ENCODE data around the gene RXRB. TPM values are rescaled to one million over a fixed set of nuclear protein-coding genes. Genes with fewer than 3 reads are reported as not detected.

The RXRB gene
- total RNA-seq, 2 donors from 2014 or later: 55.6 to 57.5 TPM

DNA sequence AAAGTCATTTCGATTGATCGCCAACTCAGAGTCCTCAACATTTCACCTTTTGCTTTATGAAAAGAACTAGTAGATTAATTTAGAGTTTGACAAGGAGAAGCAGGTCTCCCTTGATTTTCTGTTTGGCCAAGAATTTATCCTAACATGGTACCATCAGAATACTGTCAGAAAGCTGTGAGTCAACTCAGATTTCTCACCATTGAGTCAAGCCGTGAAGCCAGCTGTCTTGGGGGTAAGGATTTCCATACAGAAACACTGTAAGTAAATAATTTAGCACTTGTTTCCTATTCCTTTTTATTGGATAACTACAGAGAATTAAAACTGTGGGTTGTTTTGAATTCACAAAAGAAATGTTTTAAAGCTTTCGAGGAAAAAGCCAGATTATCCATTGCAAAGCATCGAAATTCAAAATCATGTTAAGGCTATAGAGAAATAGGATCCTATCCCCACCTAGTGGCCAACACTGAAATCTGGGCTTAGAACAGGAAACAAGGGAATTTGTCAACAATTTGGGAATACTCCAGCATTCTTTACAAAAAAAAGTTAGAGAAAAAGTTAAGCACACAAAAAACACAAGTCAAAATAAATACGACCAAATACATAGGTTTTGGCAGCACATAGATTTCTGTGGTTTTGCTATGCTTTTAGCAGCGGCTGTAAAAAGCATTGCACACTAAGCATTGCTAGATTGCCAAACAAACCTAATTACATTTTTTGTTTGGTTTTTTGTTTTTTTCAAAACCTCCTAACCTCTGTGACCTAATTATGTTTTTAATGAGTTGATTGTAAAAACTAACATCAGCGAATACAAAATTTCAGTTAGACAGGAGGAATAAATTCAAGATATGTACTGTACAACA lies 52.4 kb downstream of the RXRB start:
- Mint-ChIP-seq H3K27me3 (ENCODE audit: low read depth) (peaks cover 5% of the 10 kb centered on the region), H3K9me3 (peaks cover 0 to 4% of the 10 kb centered on the region in 2 donors), H3K4me3 (no peak overlapping the region), H3K36me3 (ENCODE audit: insufficient read depth in 2 of 2) (peaks cover 3 to 4% of the 10 kb centered on the region in 2 donors), H3K4me1 (ENCODE audit: low read depth) (no peaks in the 10 kb centered on the region), H3K27ac (no peak overlapping the region)
- DNase-seq (no peak), ATAC-seq (replicated peaks in 1 of 2) (no peak)

DNA sequence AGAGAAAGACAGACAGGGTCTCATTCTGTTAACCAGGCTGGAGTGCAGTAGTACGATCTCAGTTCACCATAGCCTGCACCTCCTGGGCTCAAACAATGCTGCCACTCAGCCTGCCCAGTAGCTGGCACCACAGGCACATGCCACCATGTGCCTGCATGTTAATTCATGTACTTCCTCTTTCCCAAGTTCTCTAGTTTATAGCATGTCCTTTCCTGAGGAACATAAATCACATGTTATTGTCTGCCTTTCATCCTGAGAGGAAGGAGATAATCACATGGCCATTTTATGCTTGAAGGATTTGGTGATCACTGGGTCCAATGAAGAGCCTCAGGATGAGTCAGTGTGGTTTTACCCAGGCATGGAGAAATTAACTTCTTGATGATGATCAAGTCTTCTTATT lies 56.1 kb downstream of the RXRB start:
- no peak for DNase-seq
- H3K4me1 Mint-ChIP-seq (ENCODE audit: low read depth): no peaks in the 10 kb centered on the region
- H3K9me3 Mint-ChIP-seq: no peaks in the 10 kb centered on the region
- H3K36me3 Mint-ChIP-seq (ENCODE audit: insufficient read depth in 2 of 2): no peaks in the 10 kb centered on the region
- no peak overlapping the region for H3K4me3 Mint-ChIP-seq
- H3K27me3 Mint-ChIP-seq (ENCODE audit: low read depth): peaks cover 34% of the 10 kb centered on the region
- no peak overlapping the region for H3K27ac Mint-ChIP-seq
- no peak for ATAC-seq (replicated peaks in 1 of 2)

Other genes starting within 250 kb of the RXRB start
- gene HLA-DMA, start 247.6 kb downstream of the RXRB start, total RNA-seq: 10 to 100 TPM; 19.4 to 20.2 TPM
- gene BRD2, start 232.1 kb downstream of the RXRB start, total RNA-seq: 100 to 1,000 TPM; 238 to 291 TPM
- 1 to 10 TPM; 3.1 to 3.9 TPM for gene HLA-DOA, start 191.1 kb downstream of the RXRB start, total RNA-seq
- gene HLA-DPA1, start 127.0 kb downstream of the RXRB start, total RNA-seq: 10 to 100 TPM; 11.4 to 25.8 TPM
- gene HLA-DPB1, start 124.7 kb downstream of the RXRB start, total RNA-seq: 10 to 100 TPM; 12.5 to 20.9 TPM
- gene COL11A2, start 8.2 kb downstream of the RXRB start, total RNA-seq: 1 to 10 TPM; 2.5 to 3.2 TPM
- 10 to 100 TPM; 56.1 to 58.3 TPM for gene SLC39A7, start 202 bp upstream of the RXRB start, total RNA-seq
- 10 to 100 TPM; 35.8 to 36.0 TPM for gene HSD17B8, start 4.0 kb upstream of the RXRB start, total RNA-seq
- gene RING1, start 7.8 kb upstream of the RXRB start, total RNA-seq: 10 to 100 TPM; 30.1 to 37.7 TPM
- gene VPS52, start 71.2 kb upstream of the RXRB start, total RNA-seq: 10 to 100 TPM; 50.7 to 54.9 TPM
- gene RPS18, start 71.4 kb upstream of the RXRB start, total RNA-seq: 1,000 to 10,000 TPM; 4,335 to 4,825 TPM
- 10 to 100 TPM; 10.1 to 14.2 TPM for gene B3GALT4, start 76.5 kb upstream of the RXRB start, total RNA-seq
- gene WDR46, start 88.6 kb upstream of the RXRB start, total RNA-seq: 10 to 100 TPM; 46.6 to 54.0 TPM
- gene PFDN6, start 88.9 kb upstream of the RXRB start, total RNA-seq: 10 to 100 TPM; 41.9 to 54.6 TPM
- 10 to 100 TPM; 34.3 to 43.7 TPM for gene RGL2, start 98.3 kb upstream of the RXRB start, total RNA-seq
- 100 to 1,000 TPM; 180 to 210 TPM for gene TAPBP, start 113.4 kb upstream of the RXRB start, total RNA-seq
- gene ZBTB22, start 117.1 kb upstream of the RXRB start, total RNA-seq: 10 to 100 TPM; 14.9 to 16.1 TPM
- gene DAXX, start 122.3 kb upstream of the RXRB start, total RNA-seq: 10 to 100 TPM; 56.5 to 61.3 TPM
- gene KIFC1, start 191.2 kb upstream of the RXRB start, total RNA-seq: 10 to 100 TPM; 91.7 to 96.3 TPM
- gene PHF1, start 210.3 kb upstream of the RXRB start, total RNA-seq: 10 to 100 TPM; 65.2 to 77.3 TPM
- gene CUTA, start 217.4 kb upstream of the RXRB start, total RNA-seq: 100 to 1,000 TPM; 212 to 222 TPM
- 10 to 100 TPM; 86.9 to 91.5 TPM for gene SYNGAP1, start 219.4 kb upstream of the RXRB start, total RNA-seq